ENCODE data around the gene CTNNA1.
A peak's percentile ranks its signal among the peaks of the same experiment; 100 is the strongest.

Gene CTNNA1

GRCh38 chr5:138889994-138890393 is 136.8 kb downstream of the CTNNA1 start:
- no peak for FAIRE-seq

DNA sequence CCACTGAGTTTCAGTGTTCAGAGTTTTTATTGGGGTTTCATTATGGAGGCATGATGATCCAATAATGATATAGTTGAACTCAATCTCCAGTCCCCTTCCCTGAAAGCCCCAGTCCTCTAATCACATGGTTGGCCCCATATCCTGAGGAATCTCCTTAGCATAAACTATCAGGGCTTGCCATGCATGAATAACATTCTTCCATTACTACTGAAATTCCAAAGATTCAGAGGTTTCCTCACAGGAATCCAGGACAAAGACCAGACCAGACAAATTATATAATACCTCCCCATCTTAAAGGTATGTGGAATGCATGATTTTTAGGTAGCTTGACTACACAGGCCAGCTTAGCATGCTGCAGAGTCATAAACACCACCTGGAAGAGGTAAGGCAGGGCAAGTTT is 137.4 kb downstream of the CTNNA1 start:
- DNase-seq (ENCODE audit: insufficient read length) (no peak), FAIRE-seq (no peak)
- TF ChIP-seq POLR2A (IDR thresholded peaks at IDR 0.05; ENCODE audit: low read depth, low read length): no peak
- TF ChIP-seq TAF1 (IDR thresholded peaks at IDR 0.05; ENCODE audit: borderline replicate concordance, low read depth, low read length): no peak
- TF ChIP-seq POLR2AphosphoS5 (IDR thresholded peaks at IDR 0.05; ENCODE audit: low read depth, low read length): no peak

More at GRCh38 chr5:138889994-138890393, 136.8 kb downstream of the CTNNA1 start:
- TF ChIP-seq POLR2A (IDR thresholded peaks at IDR 0.05; ENCODE audit: low read depth, low read length) (no peak), TAF1 (IDR thresholded peaks at IDR 0.05; ENCODE audit: borderline replicate concordance, low read depth, low read length) (no peak), POLR2AphosphoS5 (IDR thresholded peaks at IDR 0.05; ENCODE audit: low read depth, low read length) (no peak)
- DNase-seq (ENCODE audit: insufficient read length): no peak

- DNase-seq (ENCODE audit: insufficient read length) (no peak), FAIRE-seq (no peak)
- TF ChIP-seq POLR2AphosphoS5 (IDR thresholded peaks at IDR 0.05; ENCODE audit: low read depth, low read length) (no peak), POLR2A (IDR thresholded peaks at IDR 0.05; ENCODE audit: low read depth, low read length) (no peak), TAF1 (IDR thresholded peaks at IDR 0.05; ENCODE audit: borderline replicate concordance, low read depth, low read length) (no peak)
Measured at GRCh38 chr5:138895918-138896317, 142.7 kb downstream of the CTNNA1 start.

- no peak for DNase-seq (ENCODE audit: insufficient read length)
- no peak for FAIRE-seq
- TF ChIP-seq POLR2AphosphoS5 (IDR thresholded peaks at IDR 0.05; ENCODE audit: low read depth, low read length) (no peak), TAF1 (IDR thresholded peaks at IDR 0.05; ENCODE audit: borderline replicate concordance, low read depth, low read length) (no peak), POLR2A (IDR thresholded peaks at IDR 0.05; ENCODE audit: low read depth, low read length) (no peak)
Measured at GRCh38 chr5:138898299-138898698, 145.1 kb downstream of the CTNNA1 start.

DNA sequence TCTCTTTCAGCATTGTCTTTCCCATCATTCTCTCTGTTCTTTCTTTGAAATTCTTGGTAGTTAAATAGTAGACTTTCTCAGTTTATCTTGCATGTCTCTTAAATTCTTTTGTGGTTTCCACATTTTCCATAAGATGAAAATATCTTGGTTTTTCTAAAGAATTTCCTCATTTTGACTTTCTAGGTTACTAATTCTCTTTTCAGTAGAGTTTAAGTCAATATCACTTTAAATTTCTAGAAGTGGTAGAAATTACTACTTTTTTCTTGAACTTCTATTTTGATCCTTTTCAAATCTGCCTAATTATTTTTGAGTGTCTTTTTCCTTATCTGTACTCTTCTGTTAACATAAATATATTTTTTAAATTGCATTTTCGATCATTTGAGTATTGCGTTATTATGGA is 145.5 kb downstream of the CTNNA1 start:
- TF ChIP-seq POLR2A (IDR thresholded peaks at IDR 0.05; ENCODE audit: low read depth, low read length): no peak
- no peak for TF ChIP-seq POLR2AphosphoS5 (IDR thresholded peaks at IDR 0.05; ENCODE audit: low read depth, low read length)
- no peak for TF ChIP-seq TAF1 (IDR thresholded peaks at IDR 0.05; ENCODE audit: borderline replicate concordance, low read depth, low read length)
- FAIRE-seq (no peak), DNase-seq (ENCODE audit: insufficient read length) (no peak)

- FAIRE-seq (no peak), DNase-seq (ENCODE audit: insufficient read length) (no peak)
- TF ChIP-seq POLR2A (IDR thresholded peaks at IDR 0.05; ENCODE audit: low read depth, low read length) (no peak), TAF1 (IDR thresholded peaks at IDR 0.05; ENCODE audit: borderline replicate concordance, low read depth, low read length) (no peak), POLR2AphosphoS5 (IDR thresholded peaks at IDR 0.05; ENCODE audit: low read depth, low read length) (no peak)
Measured at GRCh38 chr5:138900281-138900965, 147.2 kb downstream of the CTNNA1 start.

- FAIRE-seq: no peak
- no peak for DNase-seq (ENCODE audit: insufficient read length)
- no peak for TF ChIP-seq POLR2AphosphoS5 (IDR thresholded peaks at IDR 0.05; ENCODE audit: low read depth, low read length)
- TF ChIP-seq POLR2A (IDR thresholded peaks at IDR 0.05; ENCODE audit: low read depth, low read length): no peak
- TF ChIP-seq TAF1 (IDR thresholded peaks at IDR 0.05; ENCODE audit: borderline replicate concordance, low read depth, low read length): no peak
Measured at GRCh38 chr5:138901716-138902115, 148.5 kb downstream of the CTNNA1 start.

DNA sequence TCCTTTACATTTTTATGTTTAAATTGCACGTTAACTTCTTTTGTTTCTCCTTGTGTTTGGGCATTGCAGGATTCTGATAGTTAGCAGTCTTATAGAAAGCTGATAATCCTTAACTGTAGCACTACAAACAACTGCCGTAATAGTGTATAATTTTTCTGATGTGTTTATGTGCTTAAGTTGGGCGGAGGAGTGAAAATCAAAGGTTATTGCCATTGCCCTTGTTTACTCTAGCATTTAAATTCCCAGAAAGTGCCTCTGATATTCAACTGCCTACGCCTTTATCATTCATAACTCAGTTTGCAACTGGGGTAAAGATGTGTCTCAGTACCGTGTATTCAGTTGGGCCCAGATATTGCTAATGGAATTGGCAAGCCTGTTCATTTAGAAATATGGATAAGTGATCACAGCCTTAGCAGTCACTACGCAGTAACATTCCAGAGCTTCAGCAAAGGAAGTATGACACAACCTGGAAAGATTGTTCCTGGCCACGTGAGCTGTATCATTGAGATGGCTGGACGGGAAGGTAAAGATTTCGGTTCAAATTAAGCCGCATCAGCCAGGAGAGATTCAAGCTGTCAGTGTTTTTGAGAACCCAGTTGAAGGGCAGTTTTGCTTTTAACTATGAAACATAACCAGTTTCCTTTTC is 150.0 kb downstream of the CTNNA1 start:
- TF ChIP-seq POLR2AphosphoS5 (IDR thresholded peaks at IDR 0.05; ENCODE audit: low read depth, low read length): no peak
- no peak for TF ChIP-seq TAF1 (IDR thresholded peaks at IDR 0.05; ENCODE audit: borderline replicate concordance, low read depth, low read length)
- TF ChIP-seq POLR2A (IDR thresholded peaks at IDR 0.05; ENCODE audit: low read depth, low read length): no peak
- DNase-seq (ENCODE audit: insufficient read length) (no peak), FAIRE-seq (no peak)

GRCh38 chr5:138905541-138905940 is 152.3 kb downstream of the CTNNA1 start:
- DNase-seq (ENCODE audit: insufficient read length): no peak
- TF ChIP-seq POLR2AphosphoS5 (IDR thresholded peaks at IDR 0.05; ENCODE audit: low read depth, low read length) (no peak), TAF1 (IDR thresholded peaks at IDR 0.05; ENCODE audit: borderline replicate concordance, low read depth, low read length) (no peak), POLR2A (IDR thresholded peaks at IDR 0.05; ENCODE audit: low read depth, low read length) (no peak)
- FAIRE-seq: no peak

GRCh38 chr5:138909734-138910133 is 156.5 kb downstream of the CTNNA1 start:
- DNase-seq (ENCODE audit: insufficient read length) (no peak), FAIRE-seq (peak; percentile 38)
- TF ChIP-seq POLR2AphosphoS5 (IDR thresholded peaks at IDR 0.05; ENCODE audit: low read depth, low read length): no peak
- TF ChIP-seq POLR2A (IDR thresholded peaks at IDR 0.05; ENCODE audit: low read depth, low read length): no peak
- TF ChIP-seq TAF1 (IDR thresholded peaks at IDR 0.05; ENCODE audit: borderline replicate concordance, low read depth, low read length): no peak

- no peak for DNase-seq (ENCODE audit: insufficient read length)
- TF ChIP-seq TAF1 (IDR thresholded peaks at IDR 0.05; ENCODE audit: borderline replicate concordance, low read depth, low read length): no peak
- TF ChIP-seq POLR2AphosphoS5 (IDR thresholded peaks at IDR 0.05; ENCODE audit: low read depth, low read length): no peak
- no peak for TF ChIP-seq POLR2A (IDR thresholded peaks at IDR 0.05; ENCODE audit: low read depth, low read length)
- no peak for FAIRE-seq
Measured at GRCh38 chr5:138910546-138911185, 157.4 kb downstream of the CTNNA1 start.

Measured in GM12892 (cell line).